OCI-LY1 (cell line): ENCODE measurements around the gene SLFN5.

Source experiments
- EZH2 ChIP-seq: fragments of 200-600 bp; sonication (generic), shearing (Covaris generic); IDR thresholded peaks from 2 replicates; pipeline ENCODE4 v1.8.0; 2017; ENCODE audit warnings: borderline replicate concordance, mixed run types, mild to moderate bottlenecking, antibody characterized with exemption, low read length, moderate library complexity, mixed read lengths
- TF ChIP-seq, protein P1 (sequence below): fragments of 200-600 bp; sonication (generic), shearing (Covaris generic); IDR thresholded peaks from 2 replicates; pipeline ENCODE4 v1.5.1; 2017; ENCODE audit warnings: mild to moderate bottlenecking, antibody characterized with exemption, low read length, moderate library complexity, mixed read lengths

DNA sequence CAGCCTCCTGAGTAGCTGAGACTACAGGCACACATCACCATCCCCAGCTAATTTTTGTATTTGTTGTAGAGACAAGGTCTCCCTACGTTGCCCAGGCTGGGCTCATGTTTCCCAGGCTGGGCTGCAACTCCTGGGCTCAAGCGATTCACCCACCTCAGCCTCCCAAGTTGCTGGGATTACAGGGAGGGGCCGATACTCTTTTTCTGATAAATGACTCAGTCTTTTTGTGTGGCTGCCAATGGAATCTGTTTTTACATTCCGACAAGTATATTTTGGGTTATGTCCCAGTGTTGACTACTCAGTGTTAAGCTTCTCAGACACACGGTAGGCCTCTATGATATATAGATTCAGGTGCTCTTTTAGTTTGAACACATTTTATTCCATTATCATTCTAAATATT is 72.4 kb downstream of the SLFN5 start:
- TF ChIP-seq, protein P1, sequence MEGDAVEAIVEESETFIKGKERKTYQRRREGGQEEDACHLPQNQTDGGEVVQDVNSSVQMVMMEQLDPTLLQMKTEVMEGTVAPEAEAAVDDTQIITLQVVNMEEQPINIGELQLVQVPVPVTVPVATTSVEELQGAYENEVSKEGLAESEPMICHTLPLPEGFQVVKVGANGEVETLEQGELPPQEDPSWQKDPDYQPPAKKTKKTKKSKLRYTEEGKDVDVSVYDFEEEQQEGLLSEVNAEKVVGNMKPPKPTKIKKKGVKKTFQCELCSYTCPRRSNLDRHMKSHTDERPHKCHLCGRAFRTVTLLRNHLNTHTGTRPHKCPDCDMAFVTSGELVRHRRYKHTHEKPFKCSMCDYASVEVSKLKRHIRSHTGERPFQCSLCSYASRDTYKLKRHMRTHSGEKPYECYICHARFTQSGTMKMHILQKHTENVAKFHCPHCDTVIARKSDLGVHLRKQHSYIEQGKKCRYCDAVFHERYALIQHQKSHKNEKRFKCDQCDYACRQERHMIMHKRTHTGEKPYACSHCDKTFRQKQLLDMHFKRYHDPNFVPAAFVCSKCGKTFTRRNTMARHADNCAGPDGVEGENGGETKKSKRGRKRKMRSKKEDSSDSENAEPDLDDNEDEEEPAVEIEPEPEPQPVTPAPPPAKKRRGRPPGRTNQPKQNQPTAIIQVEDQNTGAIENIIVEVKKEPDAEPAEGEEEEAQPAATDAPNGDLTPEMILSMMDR: no peak
- no peak for TF ChIP-seq EZH2
